ENCODE results near the gene NKIRAS2. TPM values are rescaled to one million over a fixed set of nuclear protein-coding genes. Genes with fewer than 3 reads are reported as not detected.
A peak's percentile ranks its signal among the peaks of the same experiment; 100 is the strongest.

NKIRAS2 gene
- total RNA-seq, 1 donor from 2014 or later = 31.4 TPM

DNA sequence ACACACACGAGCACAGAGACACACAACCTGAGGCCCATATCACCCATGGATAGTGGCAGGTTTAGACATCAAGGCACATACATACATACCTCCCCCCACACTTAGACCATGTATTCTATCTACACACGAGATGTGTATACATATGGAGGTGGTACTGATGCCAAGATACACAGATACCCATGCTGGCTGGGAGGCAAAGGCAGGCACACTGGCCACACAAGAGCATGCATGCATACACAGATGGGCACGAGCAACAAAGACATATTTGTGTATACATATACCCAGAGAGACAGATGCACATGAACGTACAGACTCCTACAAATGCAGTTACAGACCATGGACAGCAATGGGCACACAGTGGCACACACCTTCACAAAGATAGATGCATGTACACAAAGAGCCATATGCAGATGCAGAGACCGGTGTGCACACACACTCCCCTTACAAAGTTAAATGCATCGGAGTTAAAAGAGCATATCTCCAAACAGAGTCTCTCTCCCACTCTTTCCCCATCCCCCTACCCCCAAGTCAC is 32.5 kb downstream of the NKIRAS2 start:
- FAIRE-seq (no peak), DNase-seq (ENCODE audit: low spot score in 2 of 2) (no peak)

GRCh38 chr17:42053731-42054500 is 34.0 kb downstream of the NKIRAS2 start:
- DNase-seq (ENCODE audit: low spot score in 2 of 2) (no peak), FAIRE-seq (no peak)

DNA sequence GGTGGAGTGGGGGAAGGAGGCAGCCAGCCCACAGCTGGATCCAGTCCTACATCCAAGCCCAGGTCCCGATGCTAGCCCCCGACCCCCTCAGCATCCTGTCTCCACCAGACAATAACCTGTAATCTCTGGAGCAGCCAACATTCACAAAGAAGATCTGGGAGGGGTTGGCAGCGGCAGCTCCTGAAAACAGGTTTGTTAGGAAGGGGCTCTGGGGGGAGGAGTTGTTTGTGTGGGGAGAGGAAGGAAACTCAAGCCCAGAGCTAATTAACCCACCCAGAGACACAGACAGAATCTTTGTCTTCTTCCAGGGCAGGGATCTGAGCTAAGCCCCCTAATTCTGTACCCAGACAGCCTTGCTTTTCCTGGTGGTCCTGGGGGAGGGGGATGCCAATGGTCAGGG is 35.1 kb downstream of the NKIRAS2 start:
- DNase-seq (ENCODE audit: low spot score in 2 of 2) = no peak
- no peak for FAIRE-seq

- no peak for FAIRE-seq
- no peak for DNase-seq (ENCODE audit: low spot score in 2 of 2)
Observed at GRCh38 chr17:42055496-42055895, 35.6 kb downstream of the NKIRAS2 start.

- FAIRE-seq = no peak
- DNase-seq (ENCODE audit: low spot score in 2 of 2) = no peak
Observed at GRCh38 chr17:42056635-42057034, 36.7 kb downstream of the NKIRAS2 start.

GRCh38 chr17:42058063-42058462 is 38.2 kb downstream of the NKIRAS2 start:
- DNase-seq (ENCODE audit: low spot score in 2 of 2) (no peak), FAIRE-seq (no peak)

GRCh38 chr17:42059815-42060214 is 39.9 kb downstream of the NKIRAS2 start:
- FAIRE-seq = no peak
- no peak for DNase-seq (ENCODE audit: low spot score in 2 of 2)

- DNase-seq (ENCODE audit: low spot score in 2 of 2) (no peak), FAIRE-seq (no peak)
Observed at GRCh38 chr17:42060231-42060630, 40.3 kb downstream of the NKIRAS2 start.

DNA sequence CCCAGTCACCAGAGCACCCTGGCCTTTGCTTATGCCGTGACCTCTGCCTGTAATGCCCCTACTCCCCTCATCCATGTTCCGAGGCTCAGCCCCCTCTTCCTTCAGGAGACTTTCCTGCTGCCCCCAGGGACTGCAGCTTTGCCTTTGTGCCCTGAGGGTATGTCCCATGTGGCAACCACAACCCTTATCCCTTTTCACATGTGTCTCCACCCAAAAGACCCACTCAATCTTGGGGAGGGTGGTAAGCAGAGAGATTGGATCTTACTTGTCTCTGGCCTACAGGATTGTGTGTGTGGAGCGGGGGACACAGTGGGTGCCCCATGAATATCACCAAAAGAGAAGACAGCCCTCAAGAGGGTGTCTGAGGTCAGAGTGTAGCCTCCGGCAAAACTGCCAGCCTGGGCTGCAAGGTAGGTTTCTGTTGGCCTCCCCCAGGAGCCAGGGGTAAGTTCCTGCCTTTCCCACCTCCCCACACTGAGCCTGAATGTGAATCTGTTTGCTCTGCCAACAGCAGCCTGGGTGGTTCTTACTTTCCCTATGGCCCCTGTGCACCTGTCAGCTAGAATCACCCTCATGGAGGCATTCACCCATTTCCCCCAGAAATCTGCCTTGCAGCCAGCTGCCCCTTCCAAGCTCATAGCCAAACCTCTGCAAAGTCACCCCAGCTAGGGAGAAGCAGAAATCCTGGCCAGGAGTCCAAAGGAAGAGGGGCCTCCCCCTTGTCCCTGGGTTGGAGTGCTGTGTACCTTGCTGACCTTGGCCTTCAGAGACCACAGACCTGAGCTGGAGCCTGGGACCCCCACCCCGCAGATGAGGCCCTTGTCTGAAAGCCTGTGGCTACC is 42.0 kb downstream of the NKIRAS2 start:
- FAIRE-seq = no peak

DNA sequence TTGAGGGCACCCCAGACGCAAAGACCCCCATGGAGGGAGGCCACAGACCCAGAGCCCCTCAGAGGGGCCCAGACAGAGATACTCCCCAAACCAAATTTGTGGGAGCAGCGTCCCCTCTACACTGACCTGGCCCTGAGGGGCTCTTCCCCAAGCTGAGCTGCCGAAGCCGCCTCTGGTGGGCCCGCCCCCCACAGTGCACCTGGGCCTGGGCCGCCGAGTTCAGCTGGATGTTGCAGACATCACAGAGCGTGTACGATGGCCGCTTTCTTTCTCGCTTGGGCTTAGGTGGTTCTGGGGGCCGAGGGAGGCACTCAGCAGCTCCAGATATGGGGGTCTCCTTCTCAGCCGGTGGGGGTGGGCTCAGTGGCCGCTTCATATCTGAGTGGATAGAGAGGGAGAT is 42.8 kb downstream of the NKIRAS2 start:
- FAIRE-seq = no peak

More for the DNA sequence above, 42.0 kb downstream of the NKIRAS2 start:
- no peak for DNase-seq (ENCODE audit: low spot score in 2 of 2)

GRCh38 chr17:42065201-42065600 is 45.3 kb downstream of the NKIRAS2 start:
- FAIRE-seq (no peak), DNase-seq (ENCODE audit: low spot score in 2 of 2) (no peak)

More for the DNA sequence above, 42.8 kb downstream of the NKIRAS2 start:
- DNase-seq (ENCODE audit: low spot score in 2 of 2) = no peak

DNA sequence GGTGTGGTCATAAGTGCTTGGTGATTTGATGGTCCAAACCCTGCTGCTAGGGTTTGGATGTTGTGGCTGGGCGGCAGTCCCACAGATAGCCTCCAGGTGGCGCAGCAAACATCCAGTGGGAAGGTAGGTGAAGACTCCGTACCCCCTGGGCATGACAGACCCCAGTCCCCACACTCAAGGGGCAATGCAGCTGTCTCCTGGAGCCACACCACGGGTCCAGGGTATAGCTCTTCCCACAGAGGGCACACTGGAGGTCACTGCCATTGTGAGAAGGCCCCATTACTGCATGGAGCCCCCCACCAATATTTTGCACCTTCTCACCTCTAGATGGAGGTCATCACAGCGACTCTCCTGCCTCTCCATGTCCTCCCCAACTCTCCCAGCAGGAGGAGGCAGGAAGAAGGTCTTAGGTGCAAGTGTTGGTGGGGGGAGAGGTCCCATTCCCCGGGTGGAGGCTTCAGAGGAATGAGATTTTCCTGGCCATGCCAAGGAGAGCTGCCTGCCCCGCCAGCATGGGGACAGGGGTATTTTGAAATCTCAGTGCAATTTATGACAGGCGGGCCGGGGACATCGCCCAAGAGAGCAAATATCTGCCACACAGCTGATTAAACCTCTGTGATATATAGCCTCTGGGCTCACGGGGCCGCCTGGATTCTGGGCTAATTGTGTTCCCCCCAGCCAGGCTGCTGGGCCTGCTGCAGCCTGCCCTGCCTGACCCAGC is 47.6 kb downstream of the NKIRAS2 start:
- FAIRE-seq = no peak
- DNase-seq (ENCODE audit: low spot score in 2 of 2) = peak in 1 of 2 donors; percentile 63

- FAIRE-seq (no peak), DNase-seq (ENCODE audit: low spot score in 2 of 2) (no peak)
Observed at GRCh38 chr17:42068979-42069378, 49.1 kb downstream of the NKIRAS2 start.

- DNase-seq (ENCODE audit: low spot score in 2 of 2) = no peak
- no peak for FAIRE-seq
Observed at GRCh38 chr17:42071810-42072209, 51.9 kb downstream of the NKIRAS2 start.

DNA sequence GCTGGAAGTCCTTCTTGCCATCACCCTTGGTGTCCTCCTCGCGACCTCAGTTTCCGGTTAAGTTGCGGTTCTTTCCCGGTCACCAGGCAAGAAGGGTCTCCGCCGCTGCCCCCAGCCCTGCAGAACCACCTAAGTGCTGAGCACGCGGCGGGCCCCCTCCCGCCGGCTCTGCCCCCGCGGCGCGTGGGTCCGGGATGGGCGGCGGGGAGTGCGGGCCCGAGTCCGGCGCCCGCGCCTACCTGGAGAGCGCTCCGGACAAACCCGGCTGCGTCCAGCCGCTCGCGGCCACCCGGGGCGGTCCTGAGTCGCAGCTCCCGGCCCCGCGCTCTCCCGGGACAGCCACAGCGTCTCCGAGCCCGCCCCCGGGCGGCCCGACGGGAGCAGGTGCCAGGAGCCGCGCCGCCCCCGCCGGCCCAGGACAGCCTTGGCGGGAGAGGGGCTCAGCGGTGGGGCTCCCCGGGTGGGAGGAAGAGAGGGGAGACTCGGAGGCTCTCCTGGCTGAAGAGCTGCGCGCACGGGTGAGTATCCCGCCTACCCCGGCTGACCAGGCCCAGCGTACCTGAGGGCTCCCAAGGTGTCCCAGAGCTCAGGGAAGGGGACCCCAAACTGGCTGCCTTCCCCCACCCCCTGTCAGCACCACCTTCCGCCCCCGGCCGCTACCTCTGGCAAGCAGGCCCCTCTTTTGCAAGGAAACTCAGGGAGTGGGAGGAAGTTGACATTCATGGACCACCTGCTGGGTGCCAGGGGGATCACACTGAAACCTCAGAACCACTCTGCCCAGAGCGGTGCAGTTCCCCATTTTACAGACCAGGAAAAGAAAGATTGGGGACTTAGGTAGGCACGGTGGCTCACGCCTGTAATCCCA is 52.7 kb downstream of the NKIRAS2 start:
- DNase-seq (ENCODE audit: low spot score in 2 of 2) (peak in 1 of 2 donors; percentile 45), FAIRE-seq (no peak)

Other genes starting within 250 kb of the NKIRAS2 start
- 33.8 TPM for gene JUP, start 233.4 kb upstream of the NKIRAS2 start, total RNA-seq
- 10.2 TPM for gene P3H4, start 208.1 kb upstream of the NKIRAS2 start, total RNA-seq
- 9.0 TPM for gene FKBP10, start 207.1 kb upstream of the NKIRAS2 start, total RNA-seq
- gene NT5C3B, start 183.9 kb upstream of the NKIRAS2 start, total RNA-seq = 131 TPM
- under 0.01 TPM for gene KLHL10, start 182.3 kb upstream of the NKIRAS2 start, total RNA-seq
- gene KLHL11, start 154.7 kb upstream of the NKIRAS2 start, total RNA-seq = 70.1 TPM
- 140 TPM for gene ACLY, start 101.1 kb upstream of the NKIRAS2 start, total RNA-seq
- gene ODAD4, start 89.5 kb upstream of the NKIRAS2 start, total RNA-seq = 3.3 TPM
- gene CNP, start 53.3 kb upstream of the NKIRAS2 start, total RNA-seq = 50.5 TPM
- 91.3 TPM for gene DNAJC7, start 2.7 kb upstream of the NKIRAS2 start, total RNA-seq
- 3.7 TPM for gene C17orf113, start 30.5 kb downstream of the NKIRAS2 start, total RNA-seq
- gene ZNF385C, start 78.4 kb downstream of the NKIRAS2 start, total RNA-seq = 0.41 TPM
- gene DHX58, start 92.6 kb downstream of the NKIRAS2 start, total RNA-seq = 0.82 TPM
- gene KAT2A, start 101.3 kb downstream of the NKIRAS2 start, total RNA-seq = 10.2 TPM
- gene HSPB9, start 102.7 kb downstream of the NKIRAS2 start, total RNA-seq = under 0.01 TPM
- gene RAB5C, start 134.9 kb downstream of the NKIRAS2 start, total RNA-seq = 39.1 TPM
- 0.41 TPM for gene KCNH4, start 161.1 kb downstream of the NKIRAS2 start, total RNA-seq
- 0.41 TPM for gene HCRT, start 165.4 kb downstream of the NKIRAS2 start, total RNA-seq
- 6.9 TPM for gene GHDC, start 174.4 kb downstream of the NKIRAS2 start, total RNA-seq